ENCODE measurements around the gene AGBL2.

- TF ChIP-seq POLR2A (IDR thresholded peaks at IDR 0.05): no peak
- TF ChIP-seq CTCF (IDR thresholded peaks at IDR 0.05): no peak
Measured at GRCh38 chr11:47641600-47642098, 73.5 kb downstream of the AGBL2 start.
